GM19372 (cell line): ENCODE data around the gene LRRC7.
"Not testable (repeated sequence)": the region's sequence is repeated elsewhere in the genome, so short reads cannot be mapped to it uniquely, and the experiment has no call there.

ENCODE experiments used
- ATAC-seq: cut with Tn5 transposase; IDR thresholded peaks from one replicate; pipeline ENCODE4 v1.9.1; 2021; ENCODE audit warnings: mild to moderate bottlenecking, low read depth, moderate library complexity; ENCODE audit not compliant: unreplicated experiment

The LRRC7 gene

DNA sequence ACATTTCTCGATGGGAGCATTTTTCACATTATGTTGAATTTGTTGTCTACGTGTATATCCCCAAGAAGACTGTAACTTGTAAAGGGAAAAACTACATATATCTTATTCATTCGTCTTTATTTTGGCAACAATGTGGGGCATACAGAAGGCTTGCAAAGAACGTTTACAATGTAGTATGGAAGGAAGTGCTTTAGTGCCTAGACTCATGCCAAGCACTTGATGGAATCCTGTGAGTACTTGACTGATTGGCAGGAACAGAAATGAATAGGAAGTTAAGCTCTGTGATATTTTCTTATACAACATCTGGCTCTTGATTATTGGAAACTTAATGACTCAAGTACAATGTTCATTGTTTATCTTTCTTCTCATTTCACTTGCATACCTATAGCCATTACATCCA lies 284.4 kb downstream of the LRRC7 start:
- ATAC-seq, result no peak

DNA sequence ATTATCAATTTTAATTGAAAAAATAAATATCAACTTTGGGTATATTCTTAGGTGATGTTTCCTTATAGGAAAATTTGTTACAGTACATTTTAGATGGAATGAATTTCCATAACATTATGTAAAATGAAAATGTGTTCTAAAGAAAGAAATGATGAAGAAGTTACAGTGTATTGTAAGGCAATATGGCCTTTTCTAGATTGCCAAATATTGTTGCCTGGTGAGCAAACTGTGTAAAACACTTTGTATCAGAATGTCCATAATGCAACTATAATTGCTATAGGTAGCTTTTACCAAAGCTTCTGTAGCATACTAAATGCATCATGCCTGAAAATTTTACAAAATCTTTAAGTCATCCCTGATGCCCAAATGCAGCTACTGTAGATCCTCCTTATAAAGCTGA lies 285.0 kb downstream of the LRRC7 start:
- no peak for ATAC-seq

DNA sequence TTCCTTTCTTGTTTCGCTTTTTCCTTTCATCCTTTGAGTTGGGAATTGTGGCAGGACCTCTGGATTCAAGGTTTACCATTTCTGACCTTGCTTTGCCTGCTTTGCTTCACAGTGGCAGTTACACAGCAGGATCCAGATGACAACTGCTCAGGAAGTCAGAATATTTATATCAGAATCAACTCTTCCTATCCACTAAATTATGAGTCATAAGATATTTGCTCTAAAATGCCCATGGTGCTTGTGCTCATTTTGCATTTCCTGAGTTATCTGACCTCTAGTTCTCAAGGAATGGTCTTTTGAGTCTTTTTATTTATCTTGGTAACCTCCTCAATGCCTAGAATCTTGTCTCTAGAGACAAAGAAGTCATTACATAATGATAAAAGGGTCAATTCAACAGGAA lies 290.8 kb downstream of the LRRC7 start:
- ATAC-seq, result no peak

DNA sequence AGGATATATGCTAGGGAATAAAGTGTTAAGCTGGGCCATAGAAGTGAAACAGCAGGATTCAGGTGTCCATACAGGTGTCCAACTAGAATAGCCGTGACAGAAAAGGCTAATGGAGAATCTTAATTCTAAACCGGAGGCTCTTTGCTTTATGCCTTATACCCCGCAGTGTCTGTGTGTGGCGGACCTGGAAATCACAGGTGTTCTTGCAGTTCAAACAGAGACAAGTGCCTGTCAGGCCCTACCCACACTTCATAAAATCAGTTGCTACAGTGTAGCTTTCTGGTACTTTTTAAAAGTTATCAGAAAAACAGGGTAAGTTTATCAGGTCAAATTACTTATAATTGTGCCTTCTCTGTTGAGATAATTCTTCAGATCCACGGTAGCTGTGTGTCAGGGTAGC lies 293.9 kb downstream of the LRRC7 start:
- no peak for ATAC-seq

DNA sequence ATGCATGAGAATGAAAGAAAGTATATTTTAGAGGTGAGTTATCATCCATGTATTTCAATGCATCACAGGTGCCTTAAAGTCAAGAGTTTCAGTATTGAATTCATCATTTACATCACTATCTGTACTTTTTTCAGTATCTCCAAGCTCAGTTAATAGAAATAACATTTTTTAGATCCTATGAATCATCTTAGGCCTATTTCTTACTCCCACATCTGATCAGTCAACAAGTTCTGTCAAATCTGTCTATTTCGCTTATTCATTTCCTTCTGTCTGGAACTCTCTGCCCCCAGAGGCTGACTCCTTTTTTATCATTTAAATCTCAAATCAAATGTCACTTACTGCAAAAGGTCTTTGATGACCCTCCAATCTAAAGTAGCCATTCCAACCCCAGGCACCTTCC lies 295.2 kb downstream of the LRRC7 start:
- no peak for ATAC-seq

DNA sequence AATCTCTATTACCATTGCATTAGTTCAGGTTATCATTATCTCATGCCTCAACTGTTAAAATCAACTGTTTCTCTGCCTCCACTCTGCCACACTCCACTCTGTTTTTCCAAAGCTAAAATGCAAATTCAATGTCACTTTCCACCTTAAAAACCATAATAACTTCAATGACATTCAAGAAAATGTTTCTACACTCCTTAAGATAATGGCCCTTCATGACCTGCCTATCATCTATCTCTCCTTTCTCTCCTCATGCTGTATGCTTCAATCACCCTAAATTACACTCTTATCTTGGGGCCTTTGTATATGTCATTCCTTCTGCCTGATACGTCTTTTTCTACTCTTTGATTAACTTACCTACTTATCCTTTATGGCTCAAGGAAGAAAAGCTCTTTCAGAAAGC lies 296.0 kb downstream of the LRRC7 start:
- ATAC-seq, result no peak

DNA sequence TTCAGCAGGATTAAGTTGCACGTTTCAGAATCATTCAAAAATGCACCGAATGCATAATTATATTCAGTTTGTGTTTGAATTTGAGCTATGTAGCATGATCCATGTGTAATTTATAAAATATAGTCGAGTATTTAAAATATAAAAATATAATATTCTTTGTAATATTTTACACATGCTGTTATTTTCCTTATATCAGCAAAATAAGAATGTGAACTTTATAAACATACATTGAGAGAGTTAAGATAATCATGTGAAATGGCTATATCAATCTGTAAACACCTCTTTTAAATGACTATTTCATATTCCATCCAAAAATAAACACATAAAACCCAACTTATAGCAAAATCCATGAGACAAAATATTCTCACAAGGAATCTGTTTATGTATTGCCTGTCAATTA lies 303.7 kb downstream of the LRRC7 start:
- no peak for ATAC-seq

DNA sequence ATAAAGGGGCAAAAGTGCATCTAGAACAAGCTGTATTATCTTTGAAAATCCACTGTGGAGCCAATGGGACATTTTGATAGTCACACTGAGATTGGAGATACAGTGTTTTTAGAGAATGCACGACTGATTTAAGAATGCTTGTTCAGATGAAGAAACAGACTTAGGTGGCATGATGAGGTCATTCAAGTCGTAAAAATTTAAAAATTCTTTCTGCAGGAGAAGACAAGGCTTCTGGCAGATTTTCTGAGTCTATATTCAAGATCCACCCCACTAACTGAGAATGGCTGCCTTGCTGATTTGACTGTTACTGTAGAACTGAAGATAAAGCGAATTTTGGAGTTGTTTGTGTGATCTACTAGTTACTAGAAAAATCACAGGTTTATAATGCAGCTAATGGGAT lies 310.6 kb downstream of the LRRC7 start:
- no peak for ATAC-seq

DNA sequence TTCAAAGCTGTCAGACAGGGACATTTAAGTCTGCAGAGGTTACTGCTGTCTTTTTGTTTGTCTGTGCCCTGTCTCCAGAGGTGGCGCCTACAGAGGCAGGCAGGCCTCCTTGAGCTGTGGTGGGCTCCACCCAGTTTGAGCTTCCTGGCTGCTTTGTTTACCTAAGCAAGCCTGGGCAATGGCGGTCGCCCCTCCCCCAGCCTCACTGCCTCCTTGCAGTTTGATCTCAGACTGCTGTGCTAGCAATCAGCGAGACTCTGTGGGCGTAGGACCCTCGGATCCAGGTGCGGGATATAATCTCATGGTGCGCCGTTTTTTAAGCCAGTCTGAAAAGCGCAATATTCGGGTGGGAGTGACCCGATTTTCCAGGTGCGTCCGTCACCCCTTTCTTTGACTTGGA lies 320.3 kb downstream of the LRRC7 start:
- ATAC-seq, result not testable (repeated sequence)

DNA sequence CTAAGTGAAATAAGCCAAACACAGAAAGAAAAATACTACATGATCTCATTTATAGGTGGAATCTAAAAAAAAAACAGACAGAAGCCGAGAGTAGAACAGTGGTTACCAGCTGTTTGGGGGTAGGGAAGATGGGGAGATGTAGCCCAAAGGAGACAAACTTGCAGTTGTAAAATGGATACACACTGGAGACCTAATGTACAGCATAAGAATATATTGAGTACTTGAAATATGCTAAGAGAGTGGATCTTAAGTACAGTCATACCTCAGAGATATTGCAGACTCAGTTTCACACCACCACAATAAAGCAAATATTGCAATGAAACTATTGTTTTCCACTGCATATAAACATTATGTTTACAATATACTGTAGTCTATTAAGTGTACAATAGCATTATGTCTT lies 320.9 kb downstream of the LRRC7 start:
- no peak for ATAC-seq

DNA sequence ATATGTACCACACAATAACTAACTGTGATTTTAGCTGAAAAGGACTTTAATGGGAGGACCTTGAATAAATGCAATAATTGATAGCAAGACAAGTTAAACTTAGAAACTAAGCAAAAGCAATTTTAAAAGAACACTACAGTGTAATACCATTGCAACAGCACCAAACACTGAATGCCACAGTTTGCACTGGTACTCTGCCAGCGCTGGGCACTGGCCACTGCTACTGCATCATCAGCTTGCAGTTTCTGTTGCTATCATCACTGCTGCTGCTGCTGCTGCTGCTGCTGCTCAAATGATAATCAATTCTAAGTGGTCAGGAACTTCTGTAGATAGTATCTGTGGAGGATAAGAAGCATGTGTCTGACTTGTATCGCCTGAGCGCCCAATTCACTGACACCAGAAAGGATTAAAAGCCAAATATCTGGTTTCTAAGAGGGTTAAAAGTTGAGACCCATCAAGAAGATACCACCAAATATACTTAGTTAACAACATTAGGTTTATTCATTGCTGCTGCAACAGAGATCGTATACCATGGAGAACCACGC lies 330.8 kb downstream of the LRRC7 start:
- ATAC-seq, result no peak

DNA sequence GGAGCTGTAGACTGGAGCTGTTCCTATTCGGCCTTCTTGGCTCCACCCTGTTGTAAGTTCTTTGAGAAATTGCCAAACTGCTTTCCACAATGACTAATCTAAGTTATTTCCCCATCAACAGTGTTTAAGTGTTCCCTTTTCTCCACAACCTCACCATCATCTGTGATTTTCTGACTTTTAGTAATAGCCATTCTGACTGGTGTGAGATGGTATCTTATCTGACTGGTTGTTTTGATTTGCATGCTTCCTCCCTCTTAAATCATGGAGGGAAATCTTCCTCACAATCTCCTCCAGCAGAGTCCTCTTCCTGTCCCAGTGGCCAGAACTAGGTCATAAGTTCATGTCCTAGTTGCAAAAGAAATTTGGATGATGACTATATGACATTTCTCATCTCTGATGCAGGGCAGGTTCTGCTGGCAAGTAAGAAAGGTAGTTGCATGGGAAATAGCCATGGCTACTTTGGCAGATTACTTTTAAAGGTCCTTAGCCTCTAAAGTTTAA lies 343.6 kb downstream of the LRRC7 start:
- no peak for ATAC-seq

DNA sequence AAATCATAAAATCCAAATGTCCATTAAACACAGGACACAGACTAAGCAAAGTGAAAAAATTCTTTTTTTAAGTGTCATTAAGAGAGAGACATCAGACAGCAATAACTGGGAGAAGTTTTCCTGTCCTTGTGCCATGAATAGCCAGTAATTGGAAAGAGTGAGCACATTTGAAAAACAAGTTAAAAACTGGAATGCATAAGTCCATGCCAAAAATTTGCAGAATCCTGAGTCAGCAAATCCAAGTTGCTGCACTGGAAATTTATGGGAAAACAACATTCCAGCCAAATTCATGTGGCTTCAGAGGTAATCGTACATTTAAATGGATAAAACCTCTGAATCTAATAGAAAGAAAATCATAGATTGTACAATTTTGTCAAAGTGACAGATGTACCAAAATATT lies 346.3 kb downstream of the LRRC7 start:
- ATAC-seq, result no peak

DNA sequence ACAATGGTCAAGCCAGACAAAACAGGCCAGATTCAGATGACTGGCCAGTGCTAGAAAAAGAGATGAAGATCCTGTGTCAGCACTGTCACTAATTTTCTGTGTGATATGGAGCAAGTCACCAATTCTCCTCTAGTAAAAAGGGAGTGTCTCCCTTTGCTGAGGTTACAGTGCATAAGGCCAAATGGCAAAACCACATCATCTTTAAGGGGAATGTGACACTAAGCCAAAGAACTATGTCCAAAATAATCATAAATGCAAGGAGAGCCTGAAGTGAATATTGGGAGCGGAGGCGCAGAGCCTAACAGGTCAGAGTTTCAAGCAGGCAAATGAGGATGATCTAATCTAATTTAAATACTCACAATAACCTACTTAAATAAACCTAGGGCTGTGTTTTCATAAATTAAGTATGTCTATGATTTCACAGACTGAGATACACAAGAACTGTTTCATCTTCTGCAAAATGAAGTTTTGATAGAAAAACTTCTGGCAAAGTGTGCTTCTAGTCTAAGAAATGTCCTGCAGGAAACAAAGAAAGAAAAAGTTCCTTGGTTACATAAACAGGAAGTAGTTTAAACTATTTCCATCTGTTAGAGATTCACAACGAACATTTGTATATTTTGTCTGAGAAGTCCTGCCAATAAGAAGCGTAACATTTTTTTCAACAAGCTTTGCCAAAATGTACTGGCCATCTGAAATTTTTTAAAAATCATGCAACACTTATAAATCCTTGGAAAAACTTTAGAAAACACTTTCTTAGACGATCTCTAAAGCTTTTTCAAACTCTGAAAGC lies 347.4 kb downstream of the LRRC7 start:
- ATAC-seq, result no peak

DNA sequence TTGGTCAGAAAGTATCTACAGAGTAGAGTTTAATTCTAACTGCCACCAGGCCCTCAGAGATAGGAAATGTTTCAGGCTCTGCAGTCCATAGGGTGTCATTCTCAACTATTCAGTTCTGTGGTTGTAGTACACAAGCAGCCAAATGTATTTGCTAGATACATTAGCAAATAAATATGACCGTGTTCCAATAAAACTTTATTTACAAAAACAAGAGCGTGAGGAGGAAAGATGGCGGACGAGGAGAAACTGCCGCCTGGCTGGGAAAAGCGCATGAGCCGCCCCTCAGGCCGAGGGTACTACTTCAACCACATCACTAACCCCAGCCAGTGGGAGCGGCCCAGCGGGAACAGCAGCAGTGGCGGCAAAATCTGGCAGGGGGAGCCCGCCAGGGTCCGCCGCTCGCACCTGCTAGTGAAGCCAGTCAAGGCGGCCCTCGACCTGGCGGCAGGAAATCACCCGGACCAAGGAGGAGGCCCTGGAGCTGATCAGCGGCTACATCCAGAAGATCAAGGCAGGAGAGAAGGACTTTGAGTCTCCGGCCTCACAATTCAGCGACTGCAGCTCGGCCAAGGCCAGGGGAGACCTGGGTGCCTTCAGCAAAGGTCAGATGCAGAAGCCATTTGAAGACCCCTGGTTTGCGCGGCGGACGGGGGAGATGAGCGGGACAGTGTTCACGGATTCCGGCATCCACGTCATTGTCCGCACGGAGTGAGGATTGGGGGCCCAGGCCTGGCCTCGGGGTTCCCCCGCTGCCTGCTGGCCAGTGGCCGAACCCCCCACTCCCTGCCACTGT lies 351.6 kb downstream of the LRRC7 start:
- no peak for ATAC-seq

DNA sequence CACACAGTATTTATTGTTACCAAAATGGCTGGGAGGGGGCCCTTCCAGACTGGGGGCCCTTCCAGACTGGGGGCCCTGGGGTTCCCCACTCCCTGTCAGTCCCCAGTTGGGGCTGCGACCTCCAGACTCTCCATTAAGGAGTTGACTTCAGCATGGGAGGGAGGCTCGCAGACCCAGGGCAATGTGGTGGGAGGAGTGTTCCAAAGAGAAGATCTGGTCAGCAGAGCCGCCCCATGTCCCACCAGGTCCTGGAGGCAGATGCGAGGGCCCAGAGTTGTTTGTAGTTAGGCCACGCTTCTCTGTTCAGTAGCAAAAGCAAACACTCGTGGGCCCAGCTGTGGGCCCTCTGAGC lies 352.2 kb downstream of the LRRC7 start:
- no peak for ATAC-seq

DNA sequence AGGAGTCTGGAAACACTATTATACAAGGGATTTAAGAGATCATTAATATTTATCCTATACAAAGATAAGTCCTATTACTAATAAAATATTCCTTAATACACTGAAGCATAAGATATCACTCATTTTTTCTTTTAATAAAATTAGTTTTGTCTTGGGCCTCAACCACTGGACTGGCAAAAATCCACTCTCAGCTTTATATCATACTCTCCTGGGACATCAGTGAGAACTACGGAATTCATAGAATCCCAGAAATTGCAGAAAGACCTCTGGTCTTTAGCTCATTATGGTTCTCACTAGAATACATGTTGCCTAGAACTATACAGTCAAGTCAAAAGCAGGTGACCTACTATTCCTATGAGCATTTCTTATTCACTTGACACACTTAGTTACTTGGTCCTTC lies 352.7 kb downstream of the LRRC7 start:
- ATAC-seq, result no peak

DNA sequence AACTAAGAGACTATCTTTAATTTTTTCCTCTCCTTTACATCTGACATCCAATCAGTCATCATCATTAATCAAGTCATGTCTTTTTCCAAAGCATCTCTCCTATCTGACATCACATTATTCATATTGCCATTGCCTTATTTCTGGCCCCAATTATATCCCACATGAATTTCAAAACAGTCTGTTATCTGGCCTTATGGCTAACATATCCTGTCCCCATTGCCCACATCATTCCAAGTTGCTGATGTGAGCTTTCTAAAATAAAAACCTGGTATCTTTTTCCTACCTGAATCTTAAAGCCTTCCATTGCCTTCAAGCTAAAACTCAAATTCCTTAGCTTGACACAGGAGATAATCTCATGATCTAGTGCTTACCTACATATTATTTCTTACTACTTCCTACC lies 353.8 kb downstream of the LRRC7 start:
- no peak for ATAC-seq

DNA sequence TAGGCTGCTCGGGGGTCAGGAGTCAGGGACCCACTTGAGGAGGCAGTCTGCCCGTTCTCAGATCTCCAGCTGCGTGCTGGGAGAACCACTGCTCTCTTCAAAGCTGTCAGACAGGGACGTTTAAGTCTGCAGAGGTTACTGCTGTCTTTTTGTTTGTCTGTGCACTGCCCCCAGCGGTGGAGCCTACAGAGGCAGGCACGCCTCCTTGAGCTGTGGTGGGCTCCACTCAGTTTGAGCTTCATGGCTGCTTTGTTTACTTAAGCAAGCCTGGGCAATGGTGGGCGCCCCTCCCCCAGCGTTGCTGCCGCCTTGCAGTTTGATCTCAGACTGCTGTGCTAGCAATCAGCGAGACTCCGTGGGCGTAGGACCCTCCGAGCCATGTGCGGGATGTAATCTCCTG lies 360.5 kb downstream of the LRRC7 start:
- ATAC-seq, result not testable (repeated sequence)

DNA sequence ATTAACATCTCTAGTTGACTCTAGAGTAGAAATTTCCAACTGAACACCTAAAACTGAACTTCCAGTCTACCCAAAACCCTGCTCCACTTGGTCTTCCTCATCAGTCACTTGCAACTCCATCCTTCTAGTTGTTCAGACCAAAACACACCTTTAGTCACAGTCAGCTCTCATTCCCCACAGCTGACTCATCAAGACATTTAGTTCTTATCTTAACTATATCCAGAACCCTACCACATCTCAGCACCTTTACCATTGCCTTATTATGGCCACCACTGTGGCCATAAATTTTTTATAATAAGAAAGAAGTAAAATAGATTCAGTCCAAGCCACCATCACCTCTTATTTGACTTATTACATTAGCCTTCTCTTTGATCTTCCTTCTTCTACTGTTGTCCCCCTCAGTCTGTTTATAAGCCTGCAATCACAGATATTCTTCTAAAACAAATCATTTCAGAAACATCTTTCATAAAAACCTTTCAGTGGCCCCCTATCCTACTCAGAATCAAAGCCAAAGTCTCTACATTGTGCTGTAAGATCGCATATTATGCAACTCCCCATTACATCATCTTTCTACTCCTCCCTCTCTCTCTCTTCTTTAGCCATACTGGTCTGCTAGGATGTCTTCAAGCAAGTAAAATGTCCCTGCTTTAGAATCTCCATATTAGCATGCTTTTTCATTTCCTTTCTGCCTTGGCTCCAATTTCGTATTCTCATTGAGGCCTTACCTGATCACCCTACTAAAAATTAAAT lies 361.8 kb downstream of the LRRC7 start:
- ATAC-seq, result no peak

DNA sequence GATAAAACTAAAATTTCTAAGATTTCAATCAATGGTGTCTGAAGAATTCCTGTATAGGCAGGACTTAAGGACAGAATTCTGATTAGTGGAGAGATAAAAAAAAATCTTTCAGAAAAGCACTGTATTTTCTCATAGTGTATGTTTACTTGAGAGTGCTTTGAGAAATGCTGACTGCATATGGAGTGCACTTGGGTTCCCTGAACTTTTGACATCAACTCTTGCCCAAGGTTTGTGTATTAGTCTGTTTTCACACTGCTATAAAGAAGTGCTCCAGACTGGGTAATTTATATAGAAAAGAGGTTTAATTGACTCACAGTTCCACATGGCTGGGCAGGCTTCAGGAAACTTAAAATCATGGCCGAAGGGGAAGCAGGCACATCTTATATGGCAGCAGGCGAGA lies 362.7 kb downstream of the LRRC7 start:
- no peak for ATAC-seq
